ENCODE results near the gene AASS.

AASS gene

DNA sequence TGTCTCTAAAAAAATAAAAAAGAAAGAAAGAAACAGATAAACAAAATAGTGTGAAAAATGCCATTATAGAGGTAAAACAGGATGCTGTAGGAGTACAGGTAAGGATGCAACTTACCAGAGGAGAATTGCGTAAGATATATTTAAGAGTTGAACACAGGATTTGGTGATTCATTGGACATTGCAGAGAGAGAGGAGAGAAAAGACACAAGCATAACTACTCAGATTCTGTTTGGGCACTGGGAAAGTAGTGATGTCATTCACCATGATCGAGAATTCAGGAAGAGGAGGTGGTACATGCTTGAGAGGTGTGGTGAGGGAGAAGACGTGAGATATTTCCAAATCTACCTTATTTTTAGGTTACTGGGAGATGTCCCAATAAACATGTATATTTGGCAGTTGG, 97.6 kb downstream of the AASS start:
- DNase-seq (ENCODE audit: low read depth in 2 of 2, low spot score in 1 of 2): no peak

DNA sequence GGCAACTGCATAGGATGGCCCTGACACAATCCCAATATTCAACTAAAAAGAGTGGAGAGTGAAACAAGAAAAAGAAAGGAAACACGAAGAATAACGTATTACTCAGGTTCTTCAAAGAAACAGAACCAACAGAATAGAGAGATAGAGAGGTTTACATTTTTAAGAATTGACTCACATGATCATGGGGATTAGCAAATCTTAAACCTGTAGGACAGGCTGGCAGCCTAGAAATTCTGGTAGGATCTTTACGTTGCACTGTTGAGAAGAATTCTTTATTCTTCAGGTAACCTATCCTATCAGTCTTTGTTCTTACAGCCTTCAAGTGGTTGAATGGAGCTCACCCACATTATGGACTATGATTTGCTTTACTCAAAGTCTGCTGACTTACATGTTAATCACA, 103.9 kb downstream of the AASS start:
- no peak for DNase-seq (ENCODE audit: low read depth in 2 of 2, low spot score in 1 of 2)

DNA sequence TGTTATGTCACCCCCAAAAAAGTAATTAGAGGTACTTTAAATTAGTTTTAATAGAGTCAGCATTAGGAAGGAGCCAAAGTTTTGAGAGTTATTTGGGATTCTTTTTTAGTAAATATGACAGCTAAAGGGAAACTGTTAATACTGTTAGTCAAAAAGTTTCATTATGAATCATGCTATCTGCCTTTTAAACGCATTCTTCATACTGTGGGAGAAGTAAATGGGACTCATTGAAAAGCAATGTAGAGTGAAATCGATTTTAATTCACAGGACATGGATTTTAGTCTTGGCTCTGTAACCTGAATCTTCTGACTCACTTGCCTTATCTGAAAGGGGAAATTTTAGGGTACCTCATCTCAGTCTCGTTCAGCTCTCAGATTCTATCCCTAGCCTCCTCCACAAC, 105.1 kb downstream of the AASS start:
- no peak for DNase-seq (ENCODE audit: low read depth in 2 of 2, low spot score in 1 of 2)

DNA sequence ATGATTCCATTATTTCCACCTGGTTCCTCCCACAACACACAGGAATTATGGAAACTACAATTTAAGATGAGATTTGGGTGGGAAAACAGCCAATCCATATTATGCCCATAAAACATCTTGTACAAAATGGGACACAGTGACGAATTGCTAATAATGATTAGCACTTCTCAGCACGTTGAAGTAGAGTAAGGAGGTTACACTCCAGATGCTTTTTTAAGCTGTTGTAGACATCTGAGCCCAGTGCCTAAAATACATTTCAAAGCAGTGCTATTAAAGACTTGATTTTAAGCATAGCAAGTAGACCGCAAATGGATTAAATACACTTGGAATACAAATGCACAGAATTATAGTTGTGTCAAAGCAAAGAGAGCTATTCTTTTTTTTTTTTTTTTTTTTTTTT, 105.9 kb downstream of the AASS start:
- DNase-seq (ENCODE audit: low read depth in 2 of 2, low spot score in 1 of 2): no peak

DNA sequence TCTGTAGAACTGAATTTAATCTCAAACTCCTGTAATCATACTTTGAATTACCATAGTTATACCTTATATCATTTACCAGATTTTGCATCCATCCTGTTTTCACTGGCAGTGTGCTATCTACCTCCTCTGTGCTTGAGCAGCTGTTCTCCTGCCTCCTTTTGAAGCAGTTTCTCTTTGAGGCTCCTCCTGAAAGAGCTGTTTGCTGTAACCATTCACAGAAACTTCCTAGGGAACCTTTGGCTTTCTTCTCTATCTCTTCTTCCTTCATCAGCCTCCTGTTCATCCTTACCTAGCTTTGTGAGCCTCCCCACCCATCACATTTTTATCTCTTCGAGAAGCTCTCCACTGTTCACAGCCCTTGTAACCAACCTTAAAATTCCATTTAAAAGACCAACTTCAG, 108.2 kb downstream of the AASS start:
- DNase-seq (ENCODE audit: low read depth in 2 of 2, low spot score in 1 of 2): no peak

- no peak for DNase-seq (ENCODE audit: low read depth in 2 of 2, low spot score in 1 of 2)
Measured at GRCh38 chr7:122033641-122034040, 110.4 kb downstream of the AASS start.

GRCh38 chr7:122027058-122027457, 117.0 kb downstream of the AASS start:
- no peak for DNase-seq (ENCODE audit: low read depth in 2 of 2, low spot score in 1 of 2)

Data from stimulated activated CD8-positive, alpha-beta memory T cell treated with anti-CD3 and anti-CD28 coated beads, Interleukin-4, amount 100 ng/mL, for 1 hour (primary cell).